Endothelial cell (in vitro differentiated cells): Measurements from ENCODE around the gene ASXL2. TPM values are rescaled to one million over a fixed set of nuclear protein-coding genes. Genes with fewer than 3 reads are reported as not detected.

Source experiments
- DNase-seq: peaks from one replicate; pipeline ENCODE4 v3.0.0; 2021; ENCODE audit warnings: low spot score
- H3K27ac Mint-ChIP-seq: one replicate; pipeline ENCODE4 v1.8.0; 2021; ENCODE audit warnings: mixed read lengths, inconsistent platforms; ENCODE audit not compliant: unreplicated experiment
- H3K27me3 Mint-ChIP-seq: one replicate; pipeline ENCODE4 v1.8.0; 2021; ENCODE audit warnings: mild to moderate bottlenecking, moderate library complexity, mixed read lengths, inconsistent platforms; ENCODE audit not compliant: unreplicated experiment
- H3K36me3 Mint-ChIP-seq: one replicate; pipeline ENCODE4 v1.8.0; 2021; ENCODE audit warnings: mild to moderate bottlenecking, low read depth, mixed read lengths, inconsistent platforms; ENCODE audit not compliant: unreplicated experiment
- H3K4me1 Mint-ChIP-seq: one replicate; pipeline ENCODE4 v1.8.0; 2021; ENCODE audit warnings: mild to moderate bottlenecking, mixed read lengths, inconsistent platforms; ENCODE audit not compliant: unreplicated experiment
- H3K4me3 Mint-ChIP-seq: one replicate; pipeline ENCODE4 v1.8.0; 2021; ENCODE audit warnings: mild to moderate bottlenecking, mixed read lengths, inconsistent platforms; ENCODE audit not compliant: unreplicated experiment
- H3K9me3 Mint-ChIP-seq: one replicate; pipeline ENCODE4 v1.8.0; 2021; ENCODE audit warnings: mixed read lengths, inconsistent platforms; ENCODE audit not compliant: unreplicated experiment
- total RNA-seq: library from RNA; stranded (reverse); fragmentation: NEBNext Ultra II Directional; extraction: Animal tissue kit (Norgen Biotek cat#: 25700); gene quantifications from one replicate; pipeline ENCODE4 v1.2.1, GENCODE V29; 2021; ENCODE audit not compliant: unreplicated experiment
- TF ChIP-seq, protein P1 (sequence below): fragments of 200-600 bp; sonication (generic); IDR thresholded peaks from one replicate; pipeline ENCODE4 v1.5.0; 2021; ENCODE audit warnings: antibody characterized with exemption; ENCODE audit not compliant: unreplicated experiment

ASXL2 gene
- total RNA-seq, 1 donor from 2014 or later, result 33.4 TPM

DNA sequence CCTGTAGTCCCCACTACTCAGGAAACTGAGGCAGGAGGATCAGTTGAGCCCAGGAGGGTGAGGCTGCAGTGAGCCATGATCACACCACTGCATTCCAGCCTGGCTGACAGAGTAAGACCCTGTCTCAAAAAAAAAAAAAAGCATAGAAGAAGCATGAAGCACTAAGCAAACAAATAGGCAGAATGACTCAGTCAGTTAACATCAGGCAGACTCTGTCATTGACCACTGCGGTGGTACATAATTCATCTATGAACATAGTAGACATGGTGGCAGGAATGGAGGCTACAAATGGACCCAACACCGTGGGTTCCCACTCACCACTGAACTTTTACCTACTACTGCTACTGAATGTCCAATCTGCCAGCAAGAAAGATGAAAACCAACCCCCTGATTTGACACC, 7.6 kb upstream of the ASXL2 start:
- Mint-ChIP-seq H3K9me3 (no peaks in the 10 kb centered on the region), H3K27ac (no peak overlapping the region), H3K4me3 (no peak overlapping the region), H3K4me1 (peaks cover 2% of the 10 kb centered on the region), H3K36me3 (no peaks in the 10 kb centered on the region), H3K27me3 (no peaks in the 10 kb centered on the region)
- TF ChIP-seq, protein P1, sequence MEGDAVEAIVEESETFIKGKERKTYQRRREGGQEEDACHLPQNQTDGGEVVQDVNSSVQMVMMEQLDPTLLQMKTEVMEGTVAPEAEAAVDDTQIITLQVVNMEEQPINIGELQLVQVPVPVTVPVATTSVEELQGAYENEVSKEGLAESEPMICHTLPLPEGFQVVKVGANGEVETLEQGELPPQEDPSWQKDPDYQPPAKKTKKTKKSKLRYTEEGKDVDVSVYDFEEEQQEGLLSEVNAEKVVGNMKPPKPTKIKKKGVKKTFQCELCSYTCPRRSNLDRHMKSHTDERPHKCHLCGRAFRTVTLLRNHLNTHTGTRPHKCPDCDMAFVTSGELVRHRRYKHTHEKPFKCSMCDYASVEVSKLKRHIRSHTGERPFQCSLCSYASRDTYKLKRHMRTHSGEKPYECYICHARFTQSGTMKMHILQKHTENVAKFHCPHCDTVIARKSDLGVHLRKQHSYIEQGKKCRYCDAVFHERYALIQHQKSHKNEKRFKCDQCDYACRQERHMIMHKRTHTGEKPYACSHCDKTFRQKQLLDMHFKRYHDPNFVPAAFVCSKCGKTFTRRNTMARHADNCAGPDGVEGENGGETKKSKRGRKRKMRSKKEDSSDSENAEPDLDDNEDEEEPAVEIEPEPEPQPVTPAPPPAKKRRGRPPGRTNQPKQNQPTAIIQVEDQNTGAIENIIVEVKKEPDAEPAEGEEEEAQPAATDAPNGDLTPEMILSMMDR, result no peak
- DNase-seq, result no peak

DNA sequence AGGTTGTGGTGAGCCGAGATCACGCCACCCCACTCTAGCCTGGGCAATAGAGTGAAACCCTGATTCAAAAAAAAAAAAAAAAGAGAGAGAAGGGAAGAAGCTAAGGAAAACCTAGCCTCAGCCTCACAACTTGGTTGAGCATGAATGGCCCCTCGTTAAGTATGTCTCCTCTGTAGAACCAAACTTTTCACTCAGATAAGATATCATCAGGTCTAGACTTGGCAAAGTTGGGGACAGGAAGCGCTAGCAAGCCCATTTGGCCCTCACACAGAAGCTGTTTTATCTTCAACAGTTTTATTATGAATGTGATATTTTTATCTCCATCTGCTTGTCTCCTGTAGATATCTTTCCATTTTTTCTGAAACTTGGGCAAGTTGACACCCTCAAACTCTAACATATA, 3.5 kb upstream of the ASXL2 start:
- Mint-ChIP-seq H3K4me3 (no peak overlapping the region), H3K27ac (no peak overlapping the region), H3K27me3 (peaks cover 1% of the 10 kb centered on the region), H3K9me3 (no peaks in the 10 kb centered on the region), H3K36me3 (peaks cover 4% of the 10 kb centered on the region), H3K4me1 (peaks cover 11% of the 10 kb centered on the region)
- DNase-seq, result no peak
- TF ChIP-seq, protein P1, result no peak

DNA sequence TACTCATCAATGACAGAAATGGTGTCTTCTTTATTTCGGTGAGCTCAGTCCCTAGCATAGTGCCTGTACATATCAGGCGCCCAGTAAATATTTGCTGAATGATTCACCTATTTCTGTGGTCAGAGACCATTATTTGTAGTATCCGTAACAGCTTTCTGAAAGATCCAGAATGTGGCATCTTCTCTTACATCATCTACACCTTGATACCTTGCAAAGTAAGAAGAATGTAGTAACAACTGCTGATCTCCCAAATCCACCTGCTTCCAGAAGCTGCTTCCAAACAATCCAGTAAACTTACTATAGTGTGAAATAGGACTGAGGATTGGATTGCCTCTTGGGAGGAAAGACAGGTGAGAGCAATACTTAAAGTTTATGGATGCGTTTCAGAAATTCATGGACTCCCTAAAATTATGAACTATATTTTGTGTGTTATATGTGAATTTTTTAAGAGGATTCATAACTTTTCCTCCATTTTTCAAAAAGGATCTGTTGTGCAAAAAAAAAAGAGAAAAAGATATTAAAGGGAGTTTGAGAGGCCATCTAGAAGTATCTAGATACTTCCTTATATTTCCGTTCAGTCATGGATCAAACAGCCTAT, 945 bp upstream of the ASXL2 start:
- TF ChIP-seq, protein P1, result no peak
- H3K36me3 Mint-ChIP-seq, result peaks cover 7% of the 10 kb centered on the region
- no peak for DNase-seq
- peak overlapping the region; percentile 95 for H3K27ac Mint-ChIP-seq
- H3K4me1 Mint-ChIP-seq, result peaks cover 19% of the 10 kb centered on the region
- no peaks in the 10 kb centered on the region for H3K9me3 Mint-ChIP-seq
- peak overlapping the region; percentile 98 for H3K4me3 Mint-ChIP-seq
- H3K27me3 Mint-ChIP-seq, result peaks cover 1% of the 10 kb centered on the region

DNA sequence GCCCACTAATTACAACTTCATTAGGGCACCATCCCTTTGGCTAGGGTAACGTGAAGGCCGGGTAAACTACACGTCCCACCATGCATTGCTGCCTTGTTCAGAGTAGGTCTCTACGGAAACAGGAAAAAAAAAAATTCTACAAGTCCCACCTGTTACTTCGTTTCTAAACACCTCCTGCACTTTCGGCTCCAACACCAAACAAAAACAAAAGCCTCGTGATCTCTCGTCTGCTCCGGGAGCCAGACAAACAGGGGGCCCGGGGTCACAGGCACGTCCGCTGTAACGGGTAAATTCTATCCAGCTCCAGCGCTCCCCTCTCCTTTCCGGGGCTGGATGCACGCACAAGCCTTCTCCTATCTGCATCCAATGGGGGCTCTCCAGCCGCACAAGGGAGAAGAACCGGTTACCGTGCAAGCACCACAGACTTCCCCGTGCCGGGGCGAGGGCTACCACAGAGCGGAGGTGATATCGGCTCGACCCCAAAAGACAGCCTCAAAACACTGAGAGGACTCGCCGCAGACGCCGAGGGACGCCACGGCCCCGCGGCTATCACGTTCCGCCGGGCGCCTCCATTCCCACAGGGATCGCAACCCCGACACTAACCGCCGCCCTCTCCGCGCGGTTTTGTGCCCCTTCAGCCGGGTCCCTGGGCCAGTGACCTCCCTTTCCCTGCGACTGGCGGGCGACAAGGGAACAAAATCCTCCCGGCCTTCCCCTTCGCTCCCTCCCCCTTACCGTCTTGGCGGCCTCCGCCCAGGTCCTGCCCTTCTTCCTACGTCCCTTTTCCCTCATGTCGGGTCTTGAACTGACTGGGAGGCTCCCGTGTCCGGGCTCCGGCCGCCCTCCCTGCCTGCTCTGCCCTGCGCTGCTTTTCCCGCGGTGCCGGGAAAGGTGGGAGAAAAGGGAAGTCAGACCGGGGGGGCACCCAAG, 591 bp downstream of the ASXL2 start:
- peaks cover 16% of the 10 kb centered on the region for H3K4me1 Mint-ChIP-seq
- peak; percentile 51 for DNase-seq
- H3K27me3 Mint-ChIP-seq, result peaks cover 1% of the 10 kb centered on the region
- peak overlapping the region; percentile 99 for H3K27ac Mint-ChIP-seq
- peak overlapping the region; percentile 98 for H3K4me3 Mint-ChIP-seq
- H3K9me3 Mint-ChIP-seq, result no peaks in the 10 kb centered on the region
- peaks cover 7% of the 10 kb centered on the region for H3K36me3 Mint-ChIP-seq
- TF ChIP-seq, protein P1, result no peak

DNA sequence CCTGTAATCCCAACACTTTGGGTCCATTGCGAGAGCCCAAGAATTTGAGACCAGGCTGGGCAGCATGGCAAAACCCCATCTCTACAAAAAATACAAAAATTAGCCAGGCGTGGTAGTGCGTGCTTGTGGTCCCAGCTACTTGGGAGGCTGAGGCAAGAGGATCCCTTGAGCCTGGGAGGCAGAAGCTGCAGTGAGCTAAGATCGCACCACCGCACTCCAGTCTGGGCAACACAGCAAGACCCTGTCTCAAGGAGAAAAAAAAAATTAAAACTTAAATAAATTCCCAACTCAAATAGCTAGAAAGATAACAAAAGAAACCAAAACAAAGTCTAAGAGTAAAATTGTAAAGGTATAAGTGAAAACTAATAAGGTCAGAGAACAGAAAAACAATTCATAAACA, 6.2 kb downstream of the ASXL2 start:
- H3K27me3 Mint-ChIP-seq, result no peaks in the 10 kb centered on the region
- no peak overlapping the region for H3K4me3 Mint-ChIP-seq
- TF ChIP-seq, protein P1, result no peak
- no peaks in the 10 kb centered on the region for H3K9me3 Mint-ChIP-seq
- H3K36me3 Mint-ChIP-seq, result peaks cover 3% of the 10 kb centered on the region
- no peak for DNase-seq
- no peak overlapping the region for H3K27ac Mint-ChIP-seq
- H3K4me1 Mint-ChIP-seq, result peaks cover 8% of the 10 kb centered on the region
